HG03060 (cell line): ENCODE measurements around the gene SGCA.

Experiments
- ATAC-seq: cut with Tn5 transposase; IDR thresholded peaks from one replicate; pipeline ENCODE4 v1.9.1; 2021; ENCODE audit warnings: low read depth, moderate number of reproducible peaks; ENCODE audit not compliant: unreplicated experiment

Gene SGCA

DNA sequence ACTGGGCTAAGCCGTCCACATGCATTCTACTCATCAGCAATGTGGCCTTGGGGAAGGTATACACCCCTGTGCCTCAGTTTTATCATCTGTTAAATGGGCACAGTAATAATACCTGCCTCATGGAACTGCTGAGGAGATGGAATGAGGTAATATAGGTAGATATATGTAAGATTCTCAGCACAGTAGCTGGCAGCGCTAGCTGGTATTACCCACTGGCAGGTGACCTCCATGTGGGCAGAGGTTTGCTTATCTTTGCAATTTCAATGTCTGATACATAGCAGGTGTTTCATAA lies 1.2 kb upstream of the SGCA start:
- no peak for ATAC-seq

DNA sequence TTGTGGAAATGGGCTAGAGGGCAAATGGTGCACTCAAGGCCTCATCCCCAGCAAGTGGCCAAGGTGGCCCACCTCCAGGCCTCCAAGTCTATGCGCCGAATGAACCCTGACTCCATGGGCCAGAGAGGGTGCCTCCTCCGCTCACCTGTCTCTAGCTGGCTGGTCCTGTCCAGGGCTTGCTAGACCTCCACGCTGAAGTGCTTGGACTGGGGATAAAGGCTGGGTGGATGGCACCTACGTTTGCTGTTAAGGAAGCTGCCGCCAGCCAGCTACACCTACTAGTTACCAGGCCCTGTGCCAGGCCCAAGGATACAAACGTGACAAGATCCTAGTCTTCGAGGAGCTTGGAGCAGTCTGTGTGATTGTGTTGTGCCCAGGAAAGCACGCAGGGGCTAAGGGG lies 739 bp upstream of the SGCA start:
- no peak for ATAC-seq

DNA sequence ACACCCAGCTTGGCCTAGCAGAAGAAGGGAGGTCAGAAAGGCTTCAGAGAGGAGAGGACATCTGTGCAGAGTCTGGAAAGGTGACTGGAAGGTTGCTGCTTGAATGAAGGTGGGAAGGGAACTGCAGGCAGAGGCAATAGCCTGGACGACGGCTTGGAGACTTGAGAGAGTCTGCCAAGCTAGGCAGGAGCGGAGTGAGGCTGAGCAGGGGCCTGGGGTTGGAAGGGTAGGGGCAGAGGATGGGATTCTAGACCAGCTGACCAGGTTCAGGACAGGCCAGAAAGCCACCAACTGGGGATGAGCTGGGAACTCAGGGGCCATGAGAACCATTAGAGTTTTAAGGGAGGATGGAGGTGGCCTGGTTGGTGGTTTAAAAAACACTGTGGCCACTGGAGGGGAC lies 339 bp upstream of the SGCA start:
- ATAC-seq, result no peak

DNA sequence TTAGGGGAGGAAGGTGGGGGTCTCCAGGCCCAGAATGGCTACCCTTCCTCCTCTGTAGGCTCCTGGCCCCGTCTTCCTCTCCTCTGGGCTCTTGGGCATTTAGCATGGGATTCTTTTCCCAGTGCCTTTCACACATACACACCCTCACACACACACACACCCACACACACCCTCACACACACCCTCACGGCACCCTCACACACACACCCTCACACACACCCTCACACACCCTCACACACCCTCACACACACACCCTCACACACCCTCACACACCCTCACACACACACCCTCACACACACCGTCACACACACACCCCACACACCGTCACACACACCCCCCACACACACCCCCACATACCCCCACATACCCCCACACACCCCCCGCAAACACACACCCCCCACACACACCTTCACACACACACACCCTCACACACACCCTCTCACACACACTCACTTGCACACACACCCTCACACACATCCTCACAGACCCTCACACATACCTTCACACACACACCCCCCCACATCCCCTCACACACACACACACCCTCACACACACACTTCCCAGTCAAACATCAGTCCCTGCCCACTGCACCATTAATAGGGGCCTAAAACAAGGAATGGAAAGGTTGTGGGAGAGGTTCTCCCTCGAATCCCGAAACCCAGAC lies 845 bp downstream of the SGCA start:
- no peak for ATAC-seq

DNA sequence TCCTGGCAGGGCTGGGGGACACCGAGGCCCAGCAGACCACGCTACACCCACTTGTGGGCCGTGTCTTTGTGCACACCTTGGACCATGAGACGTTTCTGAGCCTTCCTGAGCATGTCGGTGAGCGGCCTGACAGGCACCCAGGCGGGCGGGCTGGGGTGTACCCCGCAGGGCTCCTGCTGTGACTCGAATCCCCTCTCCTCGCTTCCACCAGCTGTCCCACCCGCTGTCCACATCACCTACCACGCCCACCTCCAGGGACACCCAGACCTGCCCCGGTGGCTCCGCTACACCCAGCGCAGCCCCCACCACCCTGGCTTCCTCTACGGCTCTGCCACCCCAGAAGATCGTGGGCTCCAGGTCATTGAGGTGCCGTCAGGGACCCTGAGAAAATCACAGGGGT lies 1.6 kb downstream of the SGCA start:
- ATAC-seq, result no peak

DNA sequence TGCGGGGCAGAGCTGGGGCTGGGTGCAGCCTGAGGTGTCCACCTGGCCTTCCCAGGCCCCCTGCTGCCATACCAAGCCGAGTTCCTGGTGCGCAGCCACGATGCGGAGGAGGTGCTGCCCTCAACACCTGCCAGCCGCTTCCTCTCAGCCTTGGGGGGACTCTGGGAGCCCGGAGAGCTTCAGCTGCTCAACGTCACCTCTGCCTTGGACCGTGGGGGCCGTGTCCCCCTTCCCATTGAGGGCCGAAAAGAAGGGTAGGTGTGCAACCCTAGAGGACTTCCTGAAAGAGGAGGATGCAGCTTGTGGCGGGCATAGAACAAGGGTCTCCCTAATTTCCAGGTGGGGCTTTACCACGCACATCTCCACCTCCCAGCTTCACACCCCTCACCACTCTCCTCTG lies 2.5 kb downstream of the SGCA start:
- ATAC-seq, result no peak

DNA sequence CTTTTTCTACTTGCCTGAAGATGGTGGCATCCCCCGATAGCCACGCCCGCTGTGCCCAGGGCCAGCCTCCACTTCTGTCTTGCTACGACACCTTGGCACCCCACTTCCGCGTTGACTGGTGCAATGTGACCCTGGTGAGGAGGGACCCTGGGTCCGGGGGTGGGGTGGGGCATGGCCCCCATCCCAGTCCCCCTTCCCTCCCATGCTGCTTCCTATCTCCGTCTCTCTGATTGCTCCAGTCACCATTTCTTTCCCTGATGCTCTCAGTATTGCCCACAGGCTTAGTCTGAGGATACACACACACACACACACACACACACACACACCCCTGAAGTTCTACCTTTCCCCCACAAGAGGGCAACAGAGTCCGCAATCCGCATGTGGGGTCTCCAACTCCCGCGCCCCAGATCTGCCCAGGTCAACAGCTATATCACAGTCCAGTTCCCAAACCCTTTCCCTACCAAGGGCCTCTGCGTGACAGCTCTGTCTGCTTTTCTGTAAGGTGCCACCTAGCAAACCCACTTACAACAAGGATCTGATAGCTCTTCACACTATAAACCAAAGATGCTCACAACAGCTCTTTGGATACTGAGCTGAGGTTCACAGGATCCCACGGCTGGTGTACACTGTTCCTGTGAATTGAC lies 3.4 kb downstream of the SGCA start:
- ATAC-seq, result no peak

DNA sequence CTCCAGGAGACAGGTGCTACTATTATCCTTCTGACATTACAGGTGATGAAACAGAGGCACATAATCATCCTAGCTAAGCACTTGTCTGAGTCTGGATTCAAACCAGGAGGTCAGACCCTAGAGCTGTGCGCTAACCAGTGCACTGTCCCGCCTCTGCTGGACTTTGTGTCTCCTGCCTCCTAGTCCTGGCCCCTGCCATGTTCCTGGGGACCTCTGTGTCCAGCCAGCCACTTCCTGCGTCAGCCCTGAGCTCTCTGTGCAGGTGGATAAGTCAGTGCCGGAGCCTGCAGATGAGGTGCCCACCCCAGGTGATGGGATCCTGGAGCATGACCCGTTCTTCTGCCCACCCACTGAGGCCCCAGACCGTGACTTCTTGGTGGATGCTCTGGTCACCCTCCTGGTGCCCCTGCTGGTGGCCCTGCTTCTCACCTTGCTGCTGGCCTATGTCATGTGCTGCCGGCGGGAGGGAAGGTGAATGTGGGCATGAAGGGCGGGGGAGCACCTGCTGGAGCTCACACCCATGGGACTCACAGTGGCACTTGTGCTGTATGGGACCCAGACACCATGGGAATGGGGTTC lies 4.2 kb downstream of the SGCA start:
- no peak for ATAC-seq

DNA sequence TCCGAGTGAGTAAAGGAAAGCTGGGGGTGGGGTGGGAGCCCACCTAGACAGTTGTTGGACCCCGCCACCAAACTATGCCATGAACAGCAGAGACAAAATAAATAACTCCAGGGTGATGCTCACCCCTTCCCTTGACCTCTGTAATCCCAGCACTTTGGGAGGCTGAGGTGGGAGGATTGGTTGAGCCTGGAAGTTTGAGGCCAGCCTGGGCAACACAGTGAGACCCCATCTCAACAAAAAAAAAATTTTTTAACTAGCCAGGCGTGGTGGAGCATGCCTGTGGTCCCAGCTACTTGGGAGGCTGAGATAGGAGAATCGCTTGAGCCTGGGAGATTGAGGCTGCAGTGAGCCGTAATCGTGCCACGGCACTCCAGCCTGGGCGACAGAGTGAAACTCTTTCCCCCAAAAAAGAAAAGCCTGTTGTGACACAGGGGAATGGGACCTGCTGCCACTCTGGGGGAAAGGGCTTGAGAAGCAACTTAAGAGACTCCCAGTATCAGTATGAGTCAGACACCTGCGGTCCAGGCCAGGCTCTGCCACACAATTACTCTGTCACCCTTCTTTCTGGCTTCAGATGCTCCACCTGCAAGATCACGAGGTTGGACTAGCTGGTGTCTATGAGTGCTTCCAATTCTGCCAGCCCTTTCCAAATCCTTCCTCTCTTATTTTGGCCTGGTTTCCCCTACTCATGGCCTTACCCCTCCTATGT lies 5.0 kb downstream of the SGCA start:
- ATAC-seq, result peak; percentile 73

DNA sequence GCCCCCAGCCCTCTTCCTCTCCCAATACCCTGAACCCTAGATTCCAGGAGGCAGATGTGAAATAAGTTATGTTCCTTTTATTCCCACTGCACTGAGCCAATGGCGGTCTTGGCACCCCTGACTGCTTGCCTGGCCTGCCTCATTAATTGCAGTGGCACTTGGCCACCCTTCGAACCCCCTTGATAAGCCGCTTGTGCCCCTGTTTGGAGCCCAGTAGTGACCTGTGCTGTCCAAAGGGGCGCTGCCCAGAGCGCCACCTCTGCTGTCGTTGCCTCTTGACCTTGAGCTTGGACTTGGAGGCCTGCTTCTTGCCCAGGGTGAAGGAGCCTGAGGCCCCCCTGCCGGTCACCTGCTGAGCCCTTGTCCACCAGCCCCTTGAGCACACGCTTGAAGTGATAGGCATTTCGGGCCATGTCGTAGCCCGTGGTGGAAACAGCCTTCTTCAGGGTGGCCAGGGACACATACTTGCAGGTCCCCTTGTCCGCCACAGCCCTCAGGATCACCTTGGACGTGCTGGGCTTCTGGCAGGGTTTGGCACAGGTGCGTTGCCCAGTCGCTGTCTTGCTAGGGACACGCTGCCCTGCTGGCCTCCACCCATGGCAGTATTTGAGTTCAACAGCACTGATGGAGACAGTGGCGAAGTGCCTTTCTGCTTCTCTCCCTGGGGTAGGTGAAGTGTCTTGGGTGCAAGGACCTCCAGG lies 5.7 kb downstream of the SGCA start:
- ATAC-seq, result no peak

DNA sequence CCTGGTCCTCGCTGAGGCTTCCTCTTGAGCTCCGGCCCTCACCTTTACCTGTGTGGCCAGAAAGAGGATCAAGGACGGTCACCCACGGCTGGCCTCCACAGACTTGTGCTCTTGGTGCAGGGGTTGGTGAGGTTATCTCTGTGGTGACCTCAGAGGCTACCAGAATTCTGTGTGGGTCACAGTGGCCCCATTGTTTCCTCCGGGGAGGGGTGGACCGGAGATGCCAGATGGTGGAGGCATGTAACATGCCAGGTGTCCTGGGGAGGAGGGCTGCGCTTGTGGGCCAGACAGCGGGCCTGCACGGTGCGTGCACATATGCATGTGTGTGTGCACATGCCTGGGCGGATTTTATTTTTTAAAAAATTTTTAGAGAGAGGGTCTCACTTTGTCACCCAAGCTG lies 6.3 kb downstream of the SGCA start:
- ATAC-seq, result no peak

DNA sequence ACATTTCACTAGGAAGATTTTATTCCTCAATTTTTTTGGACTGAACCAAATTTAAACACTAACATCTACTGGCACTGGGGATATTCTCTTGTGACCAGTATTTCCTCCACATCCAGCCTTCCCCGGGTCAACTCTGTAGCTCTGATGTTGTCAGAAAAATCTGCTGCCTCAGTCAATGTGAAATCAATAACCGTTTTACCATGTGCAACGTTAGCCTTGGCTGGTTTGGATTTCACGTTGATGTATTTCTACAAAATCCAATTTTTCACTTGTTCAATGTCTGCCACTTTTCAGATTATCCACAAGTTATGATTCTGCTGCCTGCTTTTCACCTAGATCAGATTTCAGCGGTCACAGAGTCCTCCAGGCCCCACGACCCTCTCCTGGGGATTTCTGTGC lies 7.1 kb downstream of the SGCA start:
- ATAC-seq, result no peak

DNA sequence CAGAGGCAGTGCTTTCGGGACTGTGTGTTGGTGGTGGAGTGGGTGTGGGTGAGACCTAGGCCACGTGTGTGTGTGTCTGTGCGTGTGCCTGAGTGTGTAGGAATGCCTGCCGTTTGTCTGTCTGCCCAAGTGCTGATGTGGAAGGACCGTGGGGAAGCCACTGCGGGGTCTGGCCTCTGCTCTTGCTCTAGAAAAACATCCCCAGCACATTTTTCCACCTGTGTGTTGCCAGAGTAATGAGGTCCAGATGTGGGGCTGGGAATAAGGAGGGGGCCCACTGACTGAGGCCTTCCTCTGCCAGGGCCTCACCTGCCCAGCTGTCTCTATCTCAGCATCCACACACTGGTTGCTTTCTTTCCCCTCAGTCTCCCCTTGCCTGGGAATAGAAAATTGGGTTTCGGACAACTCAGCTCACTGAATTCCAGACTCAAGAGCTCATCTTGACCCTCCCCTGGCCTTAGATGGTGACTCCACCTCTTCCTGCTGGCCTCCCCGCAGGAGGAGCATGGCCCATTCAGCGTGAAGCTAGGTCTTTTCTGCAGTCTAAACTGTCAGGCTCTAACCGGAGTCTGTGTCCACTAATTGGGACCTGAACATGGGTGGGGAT lies 7.6 kb downstream of the SGCA start:
- ATAC-seq, result no peak

DNA sequence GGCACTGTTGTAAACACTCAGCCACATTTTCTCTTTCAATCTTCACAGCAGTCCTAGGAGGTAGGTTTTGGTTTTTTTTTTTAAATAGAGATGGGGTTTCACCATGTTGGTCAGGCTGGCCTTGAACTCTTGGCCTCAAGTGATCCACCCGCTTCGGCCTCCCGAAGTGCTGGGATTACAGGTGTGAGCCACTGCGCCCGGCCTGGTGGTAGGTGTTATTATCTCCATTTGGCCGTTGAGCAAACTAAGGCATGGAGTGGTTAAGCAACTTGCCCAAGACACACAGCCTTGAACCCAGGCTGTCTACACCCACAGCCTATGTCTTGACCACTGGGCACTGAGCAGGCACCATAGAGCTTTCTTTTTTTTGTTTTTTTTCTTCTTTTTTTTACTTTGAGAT lies 8.6 kb downstream of the SGCA start:
- no peak for ATAC-seq

DNA sequence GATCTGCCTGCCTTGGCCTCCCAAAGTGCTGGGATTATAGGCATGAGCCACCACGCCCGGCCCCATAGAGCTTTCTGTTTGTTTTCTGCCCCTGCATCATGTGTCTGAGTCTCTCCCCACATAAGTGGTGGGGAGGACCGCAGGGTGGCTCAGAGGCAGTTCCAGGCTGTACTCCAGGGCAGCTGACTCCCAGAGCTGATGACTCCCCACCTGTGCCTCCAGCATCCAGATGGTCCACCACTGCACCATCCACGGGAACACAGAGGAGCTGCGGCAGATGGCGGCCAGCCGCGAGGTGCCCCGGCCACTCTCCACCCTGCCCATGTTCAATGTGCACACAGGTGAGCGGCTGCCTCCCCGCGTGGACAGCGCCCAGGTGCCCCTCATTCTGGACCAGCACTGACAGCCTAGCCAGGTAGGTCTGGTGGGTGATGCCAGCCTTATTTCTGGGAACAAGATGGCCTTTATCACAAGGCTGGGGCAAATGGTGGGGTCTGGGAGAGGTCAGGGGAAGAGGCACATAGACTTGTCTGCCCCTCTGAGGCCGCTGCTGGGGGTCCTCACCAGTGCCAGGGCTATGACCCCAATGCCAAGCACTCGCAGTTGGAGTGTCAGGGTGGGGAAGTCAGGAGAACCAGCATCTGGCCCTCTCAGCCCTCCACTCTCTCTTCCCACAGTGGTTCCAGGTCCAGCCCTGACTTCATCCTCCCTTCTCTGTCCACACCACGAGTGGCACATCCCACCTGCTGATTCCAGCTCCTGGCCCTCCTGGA lies 9.4 kb downstream of the SGCA start:
- no peak for ATAC-seq

DNA sequence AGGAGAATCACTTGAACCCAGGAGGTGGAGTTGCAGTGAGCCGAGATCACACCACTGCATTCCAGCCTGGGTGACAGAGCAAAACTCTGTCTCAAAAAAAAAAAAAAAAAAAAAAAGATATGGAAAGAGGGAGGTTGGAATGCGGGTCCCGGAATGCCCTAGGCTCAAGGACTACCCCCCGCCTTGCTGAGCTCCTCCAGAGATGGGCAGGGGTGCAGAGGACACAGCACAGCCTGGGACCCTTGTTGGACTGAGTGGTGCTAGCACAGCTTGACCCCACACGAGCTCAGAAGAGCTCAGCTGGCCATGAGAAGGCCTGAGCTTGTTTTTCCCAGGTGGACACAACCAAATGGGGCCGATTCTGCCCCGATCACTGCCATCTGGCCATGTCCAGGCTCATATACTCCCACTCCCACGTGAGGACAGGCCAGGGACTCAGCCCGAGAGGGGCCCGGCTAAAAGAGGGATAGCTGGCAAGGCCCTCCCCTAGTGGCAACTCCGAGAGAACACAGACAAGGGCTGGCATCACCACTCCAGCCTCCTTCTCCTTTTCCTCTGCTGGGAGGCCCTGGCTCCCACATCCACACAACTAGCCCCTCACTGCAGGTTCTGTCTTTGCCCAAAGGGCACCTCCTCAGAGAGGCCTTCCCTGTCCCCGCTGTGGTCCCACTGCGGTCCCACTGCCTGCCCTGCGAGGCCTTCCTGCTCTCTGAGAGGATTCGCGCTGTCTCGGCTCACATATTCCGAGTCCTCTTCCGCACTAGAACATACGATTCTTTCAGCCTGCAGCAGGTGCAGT lies 11.0 kb downstream of the SGCA start:
- no peak for ATAC-seq

DNA sequence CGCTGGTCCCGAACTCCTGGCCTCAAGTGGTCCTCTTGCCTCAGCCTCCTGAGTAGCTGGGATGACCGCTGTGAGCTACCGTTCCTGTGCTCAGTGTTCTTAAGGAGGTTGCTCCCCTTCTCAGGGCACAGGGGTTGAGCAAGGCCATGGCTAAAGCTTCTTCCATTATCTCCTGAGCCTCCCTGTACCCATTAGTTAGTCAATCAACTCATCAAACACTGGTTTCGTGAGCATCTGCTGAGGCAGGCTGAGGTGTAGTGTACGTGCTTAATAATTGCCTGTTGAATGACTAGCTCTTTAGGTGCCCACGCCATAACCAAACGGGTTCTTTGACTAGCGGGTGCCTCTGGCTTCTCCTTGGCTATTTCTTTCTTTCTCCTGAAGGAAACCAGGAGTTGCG lies 11.7 kb downstream of the SGCA start:
- ATAC-seq, result no peak

DNA sequence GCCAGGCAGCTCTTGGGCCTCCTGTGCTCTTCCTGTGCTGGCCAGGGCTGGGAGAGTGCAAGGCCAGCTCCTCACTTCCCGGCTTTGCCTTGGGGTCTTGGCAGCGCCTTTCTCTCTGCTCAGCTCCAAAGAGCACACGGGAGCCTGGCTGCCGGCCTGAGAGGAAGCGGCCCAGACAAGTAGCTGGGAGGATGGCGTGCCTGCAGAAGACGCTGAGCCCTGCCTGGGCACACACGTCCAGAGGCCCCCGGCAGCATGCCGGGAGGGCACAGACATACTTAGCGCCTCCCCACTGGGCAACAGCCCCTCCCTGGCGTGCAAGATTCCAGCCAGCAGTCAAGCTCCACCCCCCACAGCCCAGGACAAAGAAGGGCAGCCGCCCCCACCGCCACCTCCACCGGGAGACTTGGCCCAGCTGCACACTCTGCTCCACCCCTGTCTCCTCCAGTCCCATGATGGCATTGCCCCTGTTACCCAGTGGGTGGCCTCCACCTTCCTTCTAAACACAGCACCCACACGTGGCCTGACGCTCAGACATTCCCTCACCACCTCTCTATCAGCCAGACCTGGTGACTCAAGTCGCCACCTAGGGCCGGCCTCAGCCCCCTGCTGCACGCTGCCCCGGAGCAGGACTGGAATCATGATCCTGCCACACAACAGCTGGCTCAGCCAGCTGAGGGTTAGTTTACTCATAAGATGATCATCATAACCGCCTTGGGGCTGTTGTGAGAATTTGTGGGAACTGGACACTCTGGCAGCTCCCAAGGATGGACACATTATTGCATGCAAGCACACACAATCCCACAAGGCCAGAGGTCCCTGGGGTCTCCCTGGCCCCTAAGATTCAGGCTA lies 12.4 kb downstream of the SGCA start:
- no peak for ATAC-seq
